HuH-7.5 (cell line): Measurements from ENCODE around the gene TMEM139.

Experiments
- DNase-seq: peaks from one replicate; pipeline ENCODE4 v3.0.0; 2011; ENCODE audit warnings: low spot score

TMEM139 gene

GRCh38 chr7:143284591-143285469, at the start of gene TMEM139:
Gene TMEM139 (plus strand): TSS chr7:143284958. CDS start chr7:143285958, 1,000 bp downstream.
- DNase-seq: no peak

DNA sequence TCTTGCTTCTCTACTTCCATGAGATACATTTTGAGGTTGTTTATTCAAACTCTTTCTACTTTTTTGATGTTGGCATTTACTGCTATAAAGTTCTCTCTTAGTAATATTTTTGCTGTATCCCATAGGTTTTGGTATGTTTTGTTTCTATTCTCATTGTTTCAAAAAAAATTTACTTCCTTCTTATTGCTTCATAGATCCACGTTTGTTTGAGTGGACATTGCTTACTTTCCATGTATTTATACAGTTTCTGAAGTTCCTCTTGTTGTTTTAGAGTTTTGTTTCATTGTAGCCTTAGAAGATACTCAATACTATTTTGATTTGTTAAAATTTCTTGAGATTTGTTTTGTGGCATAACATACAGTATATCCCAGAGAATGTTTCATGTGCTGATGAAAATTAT, 49.2 kb upstream of the TMEM139 start:
- no peak for DNase-seq

DNA sequence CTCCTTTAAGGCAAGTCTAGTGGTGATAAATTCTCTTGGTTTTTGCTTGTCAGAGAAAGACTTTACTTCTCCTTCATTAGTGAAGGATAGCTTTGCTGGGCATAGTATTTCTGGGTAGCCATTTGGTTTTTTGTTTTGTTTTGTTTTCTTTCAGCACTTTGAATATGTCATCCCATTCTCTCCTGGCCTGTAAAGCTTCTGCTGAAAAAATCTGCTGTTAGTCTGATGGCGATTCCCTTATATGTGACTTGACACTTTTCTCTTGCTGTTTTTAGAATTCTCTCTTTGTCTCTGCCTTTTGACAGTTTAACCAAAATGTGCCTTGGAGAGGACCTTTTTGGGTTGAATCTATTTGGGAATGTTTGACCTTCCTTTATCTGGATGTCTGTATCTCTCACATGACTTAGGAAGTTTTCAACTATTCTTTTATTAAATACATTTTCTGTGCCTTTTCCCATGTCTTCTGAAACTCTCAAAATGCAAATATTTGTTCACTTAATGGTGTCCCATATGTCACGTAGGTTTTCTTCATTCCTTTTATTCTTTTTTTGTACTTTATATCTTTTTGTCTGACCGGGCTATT, 48.3 kb upstream of the TMEM139 start:
- no peak for DNase-seq

DNA sequence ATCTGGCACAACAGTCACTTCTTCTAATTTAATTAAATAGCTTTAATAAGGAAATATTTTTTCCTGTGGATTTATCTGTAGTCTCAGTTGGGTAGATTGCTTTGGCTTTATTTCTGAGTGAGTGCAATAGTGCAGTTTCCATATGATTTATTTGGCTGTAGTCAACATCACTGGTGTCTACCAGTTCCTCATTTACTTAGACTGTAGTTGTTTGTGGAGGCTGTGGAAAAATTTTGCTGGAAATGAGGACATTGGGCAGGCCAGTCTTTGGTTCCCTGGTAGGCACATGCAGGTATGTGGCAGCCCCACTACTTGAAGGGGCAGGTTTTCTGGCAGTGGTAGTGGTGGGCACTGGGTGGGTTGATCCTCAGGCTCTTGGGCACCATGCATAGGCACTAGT, 47.4 kb upstream of the TMEM139 start:
- no peak for DNase-seq

GRCh38 chr7:143238289-143238980, 46.3 kb upstream of the TMEM139 start:
- no peak for DNase-seq

DNA sequence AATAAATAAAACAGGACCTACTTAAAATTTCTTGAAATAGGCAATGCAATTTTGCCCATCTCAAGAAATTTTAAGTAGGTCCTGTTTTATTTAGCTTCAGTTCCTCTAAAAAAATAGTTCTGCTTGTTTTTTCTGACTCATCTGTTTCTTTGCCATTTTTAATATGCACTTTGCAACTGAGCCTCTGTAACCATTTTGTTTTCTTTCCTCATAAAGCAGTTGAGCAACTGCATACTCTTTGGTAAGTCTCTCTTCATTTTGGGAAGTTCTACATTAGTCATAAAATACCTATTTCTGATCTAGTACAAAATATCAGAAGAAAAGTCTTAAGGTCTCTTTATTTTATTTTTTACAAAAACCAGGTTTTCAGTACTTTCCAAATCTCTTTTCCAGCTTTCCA, 44.9 kb upstream of the TMEM139 start:
- DNase-seq: no peak

DNA sequence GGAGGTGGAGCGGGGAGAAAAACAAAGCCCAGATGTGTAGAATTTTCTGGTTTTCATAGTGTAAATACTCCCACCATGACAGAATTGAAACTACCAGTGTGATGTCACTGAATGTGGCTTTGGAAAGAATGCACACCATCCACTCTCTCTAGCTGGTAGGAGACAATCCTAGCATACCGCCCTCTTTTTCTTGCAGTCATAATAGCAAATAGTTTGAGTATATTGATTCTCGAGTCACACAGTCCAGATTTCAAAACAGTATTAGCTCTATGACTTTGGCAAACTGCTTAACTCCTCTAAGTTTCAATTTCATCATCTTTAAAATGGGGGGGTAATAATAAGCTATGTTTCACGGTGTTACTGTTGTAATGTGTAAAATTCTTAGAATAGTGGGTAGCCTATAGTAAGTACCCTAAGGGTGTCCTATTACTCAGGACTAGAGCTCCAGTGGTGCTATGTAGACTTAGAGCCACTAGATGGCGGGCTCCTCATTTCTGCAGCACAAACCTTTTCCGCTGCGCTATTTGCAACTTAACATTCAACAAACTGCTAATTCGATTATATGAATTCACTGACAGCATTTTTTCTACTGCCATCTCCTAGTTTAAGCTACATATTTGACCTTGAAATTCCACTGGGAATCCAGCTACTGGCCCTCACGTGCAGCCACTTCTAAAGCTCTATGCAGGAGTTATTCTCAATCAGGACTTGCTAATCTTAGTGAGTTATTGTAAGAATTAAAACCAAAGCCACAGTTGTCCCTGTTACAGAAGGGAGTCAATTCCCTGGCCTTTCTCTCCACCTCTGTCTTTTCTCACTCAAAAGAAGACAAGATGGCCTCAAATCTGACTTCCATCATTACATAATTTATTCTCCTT, 44.2 kb upstream of the TMEM139 start:
- peak; percentile 13 for DNase-seq

DNA sequence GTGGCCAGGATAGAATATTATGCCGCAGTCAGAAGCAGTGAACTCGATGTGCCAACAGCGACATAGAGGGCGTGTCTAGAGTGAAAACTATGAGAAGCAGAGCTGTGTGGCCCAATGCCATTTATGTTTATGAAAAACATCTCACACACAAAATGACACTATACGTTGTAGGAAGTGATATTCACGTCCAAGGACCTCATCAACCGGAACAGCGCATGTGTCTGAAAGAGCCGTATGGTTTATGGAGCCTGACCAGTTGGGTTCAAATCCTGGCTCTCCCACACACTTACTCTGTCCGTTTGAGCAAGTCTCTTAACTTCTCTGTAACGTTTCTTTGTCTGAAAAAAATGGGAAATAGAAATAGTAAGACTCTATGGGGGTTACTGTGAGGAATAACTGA, 42.5 kb upstream of the TMEM139 start:
- DNase-seq: no peak

DNA sequence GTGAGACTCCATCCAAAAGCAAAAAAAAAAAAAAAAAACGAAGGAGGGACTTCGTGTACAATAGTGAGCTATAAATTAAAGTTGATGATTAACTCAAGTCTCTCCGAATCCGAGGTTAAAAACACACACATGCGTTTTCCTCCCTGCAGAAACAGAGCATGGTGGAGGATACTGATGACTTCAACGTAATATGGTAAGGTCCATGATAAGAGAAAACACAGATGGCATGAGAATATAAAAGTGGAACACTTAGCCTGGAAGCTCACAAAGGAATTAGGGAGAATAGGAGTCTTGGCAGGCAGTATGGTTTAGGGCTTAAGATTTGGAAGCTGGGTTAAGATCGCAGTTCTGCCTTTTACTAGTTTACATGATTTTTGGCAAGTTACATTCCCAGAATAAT, 41.6 kb upstream of the TMEM139 start:
- DNase-seq: no peak

DNA sequence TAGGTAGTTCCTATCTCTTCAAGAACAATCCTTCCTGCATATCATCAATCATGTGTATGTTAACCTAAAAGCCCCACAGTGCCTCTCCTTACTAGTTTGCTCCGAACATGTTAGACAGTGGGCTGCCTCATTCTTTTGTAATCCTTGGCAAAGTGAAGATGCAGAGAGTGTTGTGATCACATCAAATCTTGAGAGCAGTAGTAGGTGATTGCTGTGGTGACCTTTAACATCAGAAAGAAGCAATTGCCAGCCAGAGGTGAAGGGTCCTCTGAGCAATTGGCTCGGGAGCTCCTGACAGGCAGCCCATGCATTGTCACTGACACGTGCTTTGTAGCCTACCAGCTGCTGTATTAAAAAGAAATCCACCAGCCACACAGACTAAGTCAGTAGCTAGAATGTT, 41.1 kb upstream of the TMEM139 start:
- no peak for DNase-seq

GRCh38 chr7:143244321-143244720, 40.4 kb upstream of the TMEM139 start:
- DNase-seq: no peak

DNA sequence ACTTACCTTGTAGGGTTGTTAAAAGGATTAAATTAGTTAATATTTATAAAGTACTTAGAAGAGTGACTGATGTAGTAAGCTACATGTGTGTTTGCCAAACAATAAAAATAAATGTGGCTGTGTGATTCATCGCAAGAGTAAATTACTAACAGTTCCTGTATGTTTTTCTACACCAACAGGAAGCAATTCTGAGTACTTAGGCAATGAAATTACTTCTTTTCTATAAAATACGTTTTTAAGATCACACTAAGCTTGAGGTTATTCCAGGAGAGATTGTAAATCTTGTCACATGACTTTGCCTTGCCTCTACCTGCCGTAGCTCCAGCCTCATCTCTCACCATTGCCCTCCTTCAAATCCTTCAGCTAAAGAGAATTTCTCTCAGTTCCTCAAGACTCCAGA, 39.6 kb upstream of the TMEM139 start:
- DNase-seq: no peak

GRCh38 chr7:143247372-143247771, 37.4 kb upstream of the TMEM139 start:
- DNase-seq: no peak

- DNase-seq: peak; percentile 46
These were observed 35.9 kb upstream of the TMEM139 start for GRCh38 chr7:143248761-143249354.

DNA sequence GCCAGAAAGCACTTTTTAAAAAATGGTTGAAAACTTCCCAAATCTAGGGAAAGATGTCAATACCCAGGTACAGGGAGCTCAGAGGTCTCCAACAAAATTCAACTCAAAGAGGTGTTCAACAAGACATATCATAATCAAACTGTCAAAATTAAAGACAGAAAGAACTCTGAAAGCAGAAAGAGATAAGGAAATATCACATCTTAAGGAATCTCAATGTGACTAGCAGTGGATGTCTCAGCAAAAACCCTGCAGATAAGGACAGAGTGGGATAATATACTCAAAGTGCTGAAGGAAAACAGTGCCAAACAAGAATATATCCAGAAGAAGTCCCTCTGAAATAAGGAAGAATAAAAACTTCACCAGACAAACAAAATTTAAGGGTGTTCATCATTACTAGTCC, 34.6 kb upstream of the TMEM139 start:
- DNase-seq: no peak

DNA sequence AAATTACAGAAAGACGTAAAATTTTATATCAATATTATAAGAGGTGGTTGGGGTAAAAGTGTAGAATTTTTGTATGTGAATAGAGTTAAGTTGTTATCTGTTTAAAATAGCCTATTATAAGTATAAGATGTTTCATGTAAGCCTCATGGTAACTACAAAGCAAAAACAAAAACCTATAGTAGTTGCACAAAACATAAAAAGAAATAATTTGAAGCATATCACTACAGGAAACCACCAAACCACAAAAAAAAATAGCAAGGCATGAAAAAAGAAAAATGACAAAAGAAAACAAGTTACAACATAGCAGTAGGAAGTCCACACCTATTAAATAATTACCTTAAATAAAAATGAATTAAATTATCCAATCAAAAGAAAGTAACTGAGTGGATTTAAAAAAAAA, 33.9 kb upstream of the TMEM139 start:
- no peak for DNase-seq

DNA sequence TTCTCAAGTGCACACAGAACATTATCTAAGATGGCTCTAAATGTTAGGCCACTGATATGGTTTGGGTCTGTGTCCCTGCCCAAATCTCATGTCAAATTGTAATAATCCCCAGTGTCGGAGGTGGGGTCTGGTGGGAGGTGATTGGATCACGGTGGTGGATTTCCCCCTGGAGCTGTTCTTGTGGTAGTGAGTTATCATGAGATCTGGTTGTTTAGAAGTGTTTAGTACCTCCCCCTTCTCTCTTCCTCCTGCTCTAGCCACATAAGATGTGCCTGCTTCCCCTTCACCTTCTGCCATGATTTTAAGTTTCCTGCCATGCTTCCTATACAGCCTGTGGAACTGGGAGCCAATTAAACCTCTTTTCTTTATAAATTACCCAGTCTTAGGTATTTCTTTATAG, 32.8 kb upstream of the TMEM139 start:
- DNase-seq: no peak

DNA sequence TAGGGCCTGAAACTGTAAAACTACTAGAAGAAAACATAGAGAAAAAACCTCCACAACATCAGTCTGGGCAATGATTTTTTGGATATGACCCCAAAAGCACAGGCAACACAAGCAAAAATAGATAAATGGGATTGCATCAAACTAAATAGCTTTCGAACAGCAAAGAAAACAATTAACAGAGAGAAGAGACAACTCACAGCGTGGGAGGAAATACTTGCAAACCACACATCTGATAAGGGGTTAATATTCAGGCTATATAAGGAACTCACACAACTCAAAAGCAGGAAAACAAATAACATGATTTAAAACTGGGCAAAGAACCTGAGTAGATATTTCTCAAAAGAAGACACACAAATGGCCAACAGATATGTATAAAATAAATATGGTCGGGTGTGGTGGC, 29.2 kb upstream of the TMEM139 start:
- DNase-seq: no peak

DNA sequence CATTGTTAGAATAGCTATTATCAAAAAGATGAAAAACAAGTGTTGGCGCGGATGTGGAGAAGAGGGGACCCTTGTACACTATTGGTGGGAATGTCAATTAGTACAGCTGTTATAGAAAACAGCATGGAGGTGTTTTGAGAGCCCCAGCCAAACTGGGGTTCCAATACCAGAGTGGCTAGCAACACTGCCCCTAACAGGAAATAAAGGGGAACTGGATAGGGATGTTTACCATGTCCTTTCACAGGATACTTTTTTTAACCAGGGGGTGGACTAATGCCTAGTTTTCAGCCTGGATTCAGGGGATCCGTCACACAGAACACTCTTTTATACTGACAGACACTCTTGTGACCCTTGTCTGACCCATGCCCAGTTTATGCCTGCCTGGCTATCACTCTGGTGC, 28.4 kb upstream of the TMEM139 start:
- no peak for DNase-seq

DNA sequence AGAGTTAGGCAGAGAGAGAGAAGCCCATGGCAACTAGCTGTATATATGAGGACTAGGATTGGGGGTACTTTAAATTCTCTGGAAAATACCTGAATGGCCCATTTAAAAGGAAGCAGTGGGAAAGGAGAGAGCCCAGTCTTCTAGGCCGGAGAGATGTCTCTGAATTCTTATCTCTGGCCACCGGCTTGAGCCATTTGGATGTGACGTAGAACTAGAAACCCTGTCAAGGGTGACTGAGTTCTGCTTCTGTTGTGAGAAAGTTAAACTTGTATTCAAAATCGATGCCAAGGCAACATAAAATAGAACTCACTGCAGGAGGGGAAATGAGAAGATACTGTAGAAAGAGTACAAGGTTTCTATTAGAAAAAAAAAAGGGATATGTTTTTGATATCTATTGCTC, 27.8 kb upstream of the TMEM139 start:
- DNase-seq: no peak

DNA sequence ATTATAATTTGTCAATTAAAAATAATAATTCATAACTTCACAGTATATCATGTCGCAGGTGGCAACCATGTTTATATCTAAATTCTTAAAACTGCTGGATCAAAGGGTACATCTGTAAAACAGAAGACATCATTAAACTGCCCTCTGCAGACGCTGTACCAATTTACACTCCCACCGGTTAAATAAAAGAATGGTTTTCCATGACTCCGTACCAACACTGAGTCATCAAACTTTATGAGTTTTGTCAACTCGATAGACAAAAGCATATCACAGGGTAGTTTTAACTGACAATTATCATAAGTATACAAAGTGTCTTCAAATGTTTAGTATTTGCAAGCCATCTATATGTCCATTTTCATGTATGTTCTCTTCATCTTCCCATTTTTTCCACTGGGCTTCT, 27.3 kb upstream of the TMEM139 start:
- no peak for DNase-seq

DNA sequence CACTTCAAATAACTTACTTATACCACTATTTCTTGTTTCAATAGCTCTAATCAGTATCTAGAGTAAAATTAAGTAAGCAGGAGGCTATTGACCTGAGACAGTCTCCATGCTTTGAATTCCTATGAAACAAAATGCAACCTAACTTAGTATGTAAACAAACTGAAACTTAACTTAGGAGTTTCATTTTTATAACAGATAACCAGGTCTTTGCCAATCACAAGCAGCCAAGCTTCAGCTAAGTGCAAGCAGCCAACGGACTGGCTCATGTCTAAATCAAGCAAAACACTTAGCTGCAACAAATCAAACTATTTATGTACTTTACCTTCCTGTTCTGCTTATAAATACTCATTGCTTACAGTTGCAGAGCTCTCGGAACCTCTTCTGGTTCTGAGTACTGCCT, 25.9 kb upstream of the TMEM139 start:
- no peak for DNase-seq
